LNCAP (cell line): Measurements from ENCODE around the gene PPP2R2C.

ENCODE experiments used
- CTCF ChIP-seq: fragments of 450-650 bp; IDR thresholded peaks from 2 replicates; pipeline ENCODE4 v1.5.1; 2017; ENCODE audit warnings: mild to moderate bottlenecking

The PPP2R2C gene

DNA sequence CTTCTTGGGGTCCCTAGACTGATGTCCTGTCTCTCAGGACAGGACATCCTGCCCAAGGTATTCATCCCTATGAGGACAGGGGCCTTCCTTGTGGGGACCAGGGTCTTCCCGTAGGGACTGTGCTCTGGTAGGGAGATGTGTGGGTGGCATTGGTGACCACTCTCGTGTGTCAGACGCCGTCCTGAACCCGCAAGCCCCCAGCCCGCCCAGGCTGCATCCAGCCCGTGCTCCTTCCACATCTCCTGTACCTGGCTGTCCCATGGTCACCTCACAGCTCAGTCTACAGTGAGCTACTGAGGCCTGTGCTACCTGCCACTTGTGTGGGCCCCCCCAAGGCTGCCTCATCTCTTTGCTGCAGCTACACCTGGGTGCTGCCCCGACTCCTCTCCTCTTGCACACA, 178.8 kb downstream of the PPP2R2C start:
- TF ChIP-seq CTCF: no peak

GRCh38 chr4:6293097-6293445, 179.3 kb downstream of the PPP2R2C start:
- no peak for TF ChIP-seq CTCF

GRCh38 chr4:6292376-6293096, 179.9 kb downstream of the PPP2R2C start:
- no peak for TF ChIP-seq CTCF

- TF ChIP-seq CTCF: no peak
Observed at GRCh38 chr4:6291784-6292297, 180.6 kb downstream of the PPP2R2C start.

GRCh38 chr4:6290769-6291547, 181.5 kb downstream of the PPP2R2C start:
- no peak for TF ChIP-seq CTCF

GRCh38 chr4:6290256-6290655, 182.2 kb downstream of the PPP2R2C start:
- no peak for TF ChIP-seq CTCF

DNA sequence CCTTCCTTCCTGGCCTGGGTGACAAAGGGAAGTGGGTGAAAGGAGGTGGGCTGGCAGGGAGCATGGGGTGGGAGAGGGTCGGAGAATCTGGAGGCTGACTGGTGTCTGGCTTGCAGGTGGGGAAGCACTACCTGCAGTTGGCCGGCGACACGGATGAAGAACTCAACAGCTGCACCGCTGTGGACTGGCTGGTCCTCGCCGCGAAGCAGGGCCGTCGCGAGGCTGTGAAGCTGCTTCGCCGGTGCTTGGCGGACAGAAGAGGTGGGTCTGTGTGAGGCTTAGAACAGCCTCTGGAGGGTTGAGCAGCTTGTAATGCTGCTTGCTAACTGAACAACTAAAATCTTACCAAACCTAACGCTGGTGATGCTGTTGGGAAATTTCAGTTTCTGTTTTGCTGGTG, 183.5 kb downstream of the PPP2R2C start:
- no peak for TF ChIP-seq CTCF
